Neural cell (in vitro differentiated cells): Measurements from ENCODE around the gene TRIM49D1. TPM values are rescaled to one million over a fixed set of nuclear protein-coding genes. Genes with fewer than 3 reads are reported as not detected.
"Not testable (repeated sequence)": the region's sequence is repeated elsewhere in the genome, so short reads cannot be mapped to it uniquely, and the experiment has no call there.

Source experiments
- H2AFZ ChIP-seq: fragments of 200-600, 300-800 bp; sonication (generic), shearing (Covaris generic); 2 replicates; pipeline ENCODE4 v1.6.0; 2014; ENCODE audit warnings: low read depth, mild to moderate bottlenecking, antibody characterized with exemption, low read length, moderate library complexity
- H3F3A ChIP-seq: fragments of 200-600 bp; shearing (Covaris generic); 2 replicates; pipeline ENCODE4 v1.6.1; 2016; ENCODE audit warnings: mild to moderate bottlenecking, moderate library complexity, mixed read lengths, antibody characterized with exemption, low read length; ENCODE audit not compliant: insufficient read depth, poor library complexity, severe bottlenecking
- H3K27ac ChIP-seq: fragments of 200-600, 300-800 bp; sonication (generic), shearing (Covaris generic); 2 replicates; pipeline ENCODE4 v1.5.1; 2014; ENCODE audit warnings: mild to moderate bottlenecking, low read length, moderate library complexity
- H3K27me3 ChIP-seq: fragments of 300-800, 200-600 bp; sonication (generic), shearing (Covaris generic); 2 replicates; pipeline ENCODE4 v1.6.0; 2014; ENCODE audit warnings: mild to moderate bottlenecking, low read depth, low read length, moderate library complexity; ENCODE audit not compliant: insufficient read depth
- H3K36me3 ChIP-seq: fragments of 300-800, 200-600 bp; sonication (generic), shearing (Covaris generic); 2 replicates; pipeline ENCODE4 v1.5.1; 2014; ENCODE audit warnings: mild to moderate bottlenecking, antibody characterized with exemption, low read length, moderate library complexity; ENCODE audit not compliant: insufficient read depth
- H3K4me2 ChIP-seq: fragments of 300-800, 200-600 bp; sonication (generic), shearing (Covaris generic); 2 replicates; pipeline ENCODE4 v1.6.0; 2014; ENCODE audit warnings: mild to moderate bottlenecking, low read length
- H3K4me3 ChIP-seq: fragments of 300-800, 200-600 bp; sonication (generic), shearing (Covaris generic); 2 replicates; pipeline ENCODE4 v1.5.1; 2014; ENCODE audit warnings: mild to moderate bottlenecking, low read length, moderate library complexity
- H3K79me2 ChIP-seq: fragments of 200-600 bp; shearing (Covaris generic); replicated peaks from 2 replicates; pipeline ENCODE4 v1.6.0; 2014; ENCODE audit warnings: mild to moderate bottlenecking, low read length, moderate library complexity; ENCODE audit not compliant: insufficient read depth
- H3K9ac ChIP-seq: fragments of 300-800, 200-600 bp; sonication (generic), shearing (Covaris generic); 2 replicates; pipeline ENCODE4 v1.6.1; 2016; ENCODE audit warnings: mild to moderate bottlenecking, low read length, mixed read lengths
- H3K9me2 ChIP-seq: fragments of 200-600 bp; shearing (Covaris generic); 2 replicates; pipeline ENCODE4 v1.6.1; 2016; ENCODE audit warnings: mild to moderate bottlenecking, low read length, mixed read lengths; ENCODE audit not compliant: insufficient read depth
- H3K9me3 ChIP-seq: fragments of 200-600, 300-800 bp; sonication (generic), shearing (Covaris generic); 2 replicates; pipeline ENCODE4 v1.6.1; 2016; ENCODE audit warnings: mild to moderate bottlenecking, mixed run types, low read length, moderate library complexity, mixed read lengths
- H4K20me1 ChIP-seq: fragments of 200-600 bp; shearing (Covaris generic); 2 replicates; pipeline ENCODE4 v1.6.1; 2016; ENCODE audit warnings: mild to moderate bottlenecking, mixed run types; ENCODE audit not compliant: insufficient read depth
- polyA plus RNA-seq: library from polyadenylated mRNA; depleted of rRNA; stranded (reverse); fragments of >200 nt; gene quantifications from 2 replicates; pipeline ENCODE4 v1.2.3, GENCODE V29; 2014
- small RNA-seq, 3 experiments: library from RNA; depleted of rRNA; stranded (forward); fragments of <200 nt; gene quantifications; one replicate each; pipeline ENCODE3, GENCODE V24; 2012

TRIM49D1 gene
- polyA plus RNA-seq, 1 donor from 2014 or later = not detected

DNA sequence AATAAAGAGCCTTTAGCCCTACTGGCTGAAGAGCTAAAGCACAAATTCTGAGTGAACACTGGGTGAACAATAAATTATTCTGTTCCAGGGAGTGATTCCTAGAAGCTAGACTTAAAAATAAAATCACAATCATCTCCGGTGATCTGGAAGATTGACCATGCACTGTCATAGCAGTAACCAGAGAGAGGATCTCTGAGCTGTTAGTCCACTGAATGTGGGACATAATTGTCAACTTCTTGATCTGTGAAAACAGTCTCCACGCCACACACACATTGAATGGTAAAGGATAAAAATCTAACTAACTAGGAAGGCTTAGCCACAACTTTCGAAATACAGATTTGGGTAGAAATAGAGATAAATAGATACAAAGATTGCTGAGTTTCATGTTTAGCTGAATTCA, 28.8 kb downstream of the TRIM49D1 start:
- H3K27ac ChIP-seq, H3K27me3 ChIP-seq, H3F3A ChIP-seq, H3K9ac ChIP-seq, H3K9me2 ChIP-seq, H3K36me3 ChIP-seq, H3K79me2 ChIP-seq, H3K4me2 ChIP-seq, H3K4me3 ChIP-seq, H2AFZ ChIP-seq, H4K20me1 ChIP-seq, H3K9me3 ChIP-seq: not testable (repeated sequence)

DNA sequence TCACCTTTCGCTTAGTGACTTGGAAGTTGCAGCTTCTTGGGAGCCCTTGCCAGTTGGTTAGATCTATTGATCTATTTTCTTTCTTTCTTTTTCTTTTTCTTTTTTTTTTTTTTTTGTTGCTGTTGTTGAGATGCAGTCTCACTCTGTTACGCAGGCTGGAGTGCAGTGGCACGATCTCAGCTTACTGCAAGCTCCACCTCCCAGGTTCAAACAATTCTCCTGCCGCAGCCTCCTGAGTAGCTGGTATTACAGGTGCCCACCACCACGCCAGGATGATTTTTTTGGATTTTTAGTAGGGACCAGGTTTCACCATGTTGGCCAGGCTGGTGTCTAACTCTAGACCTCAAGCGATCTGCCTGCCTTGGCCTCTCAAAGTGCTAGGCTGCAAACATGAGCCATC, 44.5 kb downstream of the TRIM49D1 start:
- H3K9me3 ChIP-seq, H3K36me3 ChIP-seq, H3K27ac ChIP-seq, H3K9ac ChIP-seq, H3K4me2 ChIP-seq, H2AFZ ChIP-seq, H3K27me3 ChIP-seq, H3K79me2 ChIP-seq, H3K4me3 ChIP-seq, H3K9me2 ChIP-seq, H4K20me1 ChIP-seq, H3F3A ChIP-seq: not testable (repeated sequence)

DNA sequence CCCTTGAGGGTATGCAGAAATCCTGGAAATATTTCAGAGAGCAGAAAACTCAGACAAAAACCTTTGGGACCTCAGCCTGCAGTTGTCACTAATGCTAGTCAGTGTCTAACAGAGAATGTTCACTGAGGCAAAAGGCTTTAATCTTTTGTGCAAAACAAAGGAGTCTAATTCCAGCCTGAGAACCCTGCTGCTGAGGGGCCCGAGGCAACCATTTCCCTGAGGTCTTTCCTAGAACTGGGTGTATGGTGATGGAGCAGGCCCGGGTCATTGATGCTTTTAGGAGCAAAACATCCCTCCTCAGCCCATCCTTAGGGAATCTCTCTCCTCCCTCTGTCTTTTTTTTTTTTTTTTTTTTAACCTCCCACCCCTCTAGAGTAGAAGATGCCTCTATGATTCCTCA, 49.5 kb downstream of the TRIM49D1 start:
- H3K27ac ChIP-seq, H3K27me3 ChIP-seq, H3K9me3 ChIP-seq, H3F3A ChIP-seq, H3K79me2 ChIP-seq, H2AFZ ChIP-seq, H3K9me2 ChIP-seq, H4K20me1 ChIP-seq, H3K36me3 ChIP-seq, H3K9ac ChIP-seq, H3K4me2 ChIP-seq, H3K4me3 ChIP-seq: not testable (repeated sequence)

DNA sequence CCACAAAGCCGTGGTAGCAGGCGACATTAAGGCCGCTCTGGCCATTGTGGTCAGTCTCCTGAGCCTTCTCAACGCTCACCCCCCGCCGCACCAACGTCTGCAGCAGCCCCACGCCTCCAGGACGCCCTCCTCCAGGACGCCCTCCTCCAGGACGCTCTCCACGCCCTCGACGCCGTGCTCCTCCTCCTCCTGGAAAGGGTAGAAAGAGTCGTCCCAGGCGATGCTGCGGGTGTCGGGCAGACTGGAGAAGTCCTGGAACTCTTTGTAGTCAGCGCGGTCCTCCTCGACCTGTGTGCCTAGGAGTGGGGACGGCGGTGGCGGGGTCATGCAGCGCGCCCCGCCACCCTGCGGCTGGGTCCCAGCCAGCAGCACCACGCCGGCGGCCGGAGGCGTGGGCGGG, 56.8 kb downstream of the TRIM49D1 start:
- not testable (repeated sequence) for H3K27ac ChIP-seq, H3K36me3 ChIP-seq, H3K27me3 ChIP-seq, H3K9me3 ChIP-seq, H2AFZ ChIP-seq, H4K20me1 ChIP-seq, H3K9ac ChIP-seq, H3K4me2 ChIP-seq, H3K9me2 ChIP-seq, H3K79me2 ChIP-seq, H3K4me3 ChIP-seq, H3F3A ChIP-seq

DNA sequence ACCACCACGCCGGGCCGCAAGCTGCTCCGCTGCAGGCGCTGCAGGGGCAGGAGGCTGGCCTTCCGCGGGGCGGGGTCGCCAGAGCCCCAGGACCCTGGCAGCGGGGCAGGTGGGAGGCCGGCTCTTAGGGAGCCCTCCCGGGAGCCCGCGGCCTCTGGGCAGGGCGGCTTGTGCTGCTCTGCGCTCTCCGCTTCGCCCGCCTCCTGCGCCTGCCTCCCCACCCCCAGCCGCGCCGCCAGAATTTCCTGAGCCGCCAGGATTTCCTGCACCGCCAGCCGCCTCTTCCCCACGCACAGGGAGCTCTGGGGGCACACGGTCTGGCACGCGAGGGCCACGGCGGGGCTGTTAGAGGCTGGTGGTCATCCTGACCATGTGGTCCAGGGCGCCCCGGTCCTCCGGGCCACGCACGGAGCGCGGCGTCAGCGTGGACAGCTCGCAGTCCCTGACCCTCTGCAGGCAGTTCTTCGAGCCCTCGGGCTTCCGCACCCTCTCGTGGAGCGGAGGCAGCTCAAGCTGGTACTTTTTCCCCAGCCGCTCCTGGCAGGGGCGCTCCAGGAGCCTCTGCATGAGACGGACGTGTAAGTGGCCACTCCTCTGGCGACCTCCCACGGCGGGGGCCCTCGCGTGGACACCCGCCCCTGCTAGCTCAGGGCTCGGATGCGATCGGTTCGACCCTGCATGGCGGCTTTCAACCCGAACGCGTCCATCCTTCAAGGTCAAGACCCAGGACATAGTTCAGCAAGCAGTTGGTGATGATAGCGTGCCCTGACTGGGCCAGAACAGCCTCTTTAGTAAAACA, 57.9 kb downstream of the TRIM49D1 start:
- not testable (repeated sequence) for H3F3A ChIP-seq, H3K4me3 ChIP-seq, H3K79me2 ChIP-seq, H3K9me3 ChIP-seq, H3K9ac ChIP-seq, H2AFZ ChIP-seq, H3K27ac ChIP-seq, H3K4me2 ChIP-seq, H4K20me1 ChIP-seq, H3K9me2 ChIP-seq, H3K36me3 ChIP-seq, H3K27me3 ChIP-seq

Small RNA genes within 50 kb of the gene (small RNA-seq; reads per million reads assigned to genes)
- gene AP004607.1 = 0 reads per million in 3 experiments

Other genes with a start within 250 kb of the TRIM49D1 start
- gene TRIM77, start 211.9 kb downstream of the TRIM49D1 start, polyA plus RNA-seq = not detected in 2 replicates
- gene TRIM49, start 113.7 kb downstream of the TRIM49D1 start, polyA plus RNA-seq = not detected in 2 replicates
- gene TRIM64B, start 43.8 kb downstream of the TRIM49D1 start, polyA plus RNA-seq = not detected in 2 replicates
- gene TRIM49D2, start 1.8 kb upstream of the TRIM49D1 start, polyA plus RNA-seq = not detected in 2 replicates
- gene TRIM64, start 43.8 kb upstream of the TRIM49D1 start, polyA plus RNA-seq = not detected in 2 replicates
- not detected in 2 replicates for gene TRIM49C, start 108.9 kb upstream of the TRIM49D1 start, polyA plus RNA-seq
- not detected in 2 replicates for gene UBTFL1, start 163.7 kb upstream of the TRIM49D1 start, polyA plus RNA-seq
- 19.4 and 23.4 TPM in 2 replicates for gene NAALAD2, start 212.4 kb upstream of the TRIM49D1 start, polyA plus RNA-seq